ENCODE measurements around the gene HIP1.
"Not testable (repeated sequence)": the region's sequence is repeated elsewhere in the genome, so short reads cannot be mapped to it uniquely, and the experiment has no call there.

Gene HIP1

DNA sequence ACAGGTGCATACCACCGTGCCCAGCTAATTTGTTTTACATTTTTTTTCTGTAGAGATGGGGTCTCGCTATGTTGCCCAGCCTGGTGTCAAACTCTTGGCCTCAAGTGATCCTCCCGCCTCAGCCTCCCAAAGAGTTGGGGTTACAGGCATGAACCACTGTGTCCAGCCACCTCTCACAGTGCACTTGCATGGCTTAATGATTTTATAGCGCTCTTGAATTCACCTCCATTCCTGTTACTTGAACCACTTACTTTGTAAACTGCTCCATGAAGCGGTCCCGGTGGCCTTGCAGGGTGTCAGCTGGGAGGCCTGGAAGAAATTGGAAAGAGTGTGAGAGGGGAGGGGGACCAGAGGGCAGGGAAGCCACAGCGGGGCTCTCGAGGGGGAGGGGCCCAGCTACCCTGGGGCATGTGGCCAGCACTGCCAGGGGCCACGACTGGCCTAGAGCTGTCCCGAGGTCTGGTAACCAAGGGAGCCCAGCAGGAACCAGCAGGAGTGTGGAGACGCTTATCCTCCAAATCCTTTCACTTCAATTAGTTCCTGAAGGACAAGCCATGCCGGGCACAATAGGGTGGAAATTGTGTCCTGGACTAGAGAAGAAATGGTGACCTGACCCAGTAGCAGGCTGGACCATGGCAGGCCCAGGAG lies 170.7 kb downstream of the HIP1 start:
- no peak for DNase-seq

GRCh38 chr7:75565132-75565837 lies 173.5 kb downstream of the HIP1 start:
- peak; percentile 45 for DNase-seq

DNA sequence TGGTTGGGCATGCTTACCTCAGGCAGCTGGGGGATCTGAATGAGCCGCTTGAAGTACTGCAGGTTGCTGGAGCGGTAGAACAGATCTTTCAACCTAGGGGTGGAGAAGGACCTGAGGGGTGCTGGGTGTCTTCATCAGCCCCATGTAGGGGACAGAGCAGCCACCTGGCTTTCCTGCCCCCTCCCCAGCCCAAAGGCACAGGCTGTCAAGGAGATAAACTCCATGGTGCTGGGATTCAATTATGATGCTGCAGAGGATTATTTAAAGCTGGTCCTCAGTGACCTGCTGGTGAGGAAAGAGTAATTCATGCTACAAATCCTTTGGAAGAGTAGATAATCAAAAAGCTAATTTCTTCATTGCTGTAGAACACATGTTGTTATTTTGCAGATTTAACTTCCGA lies 175.6 kb downstream of the HIP1 start:
- no peak for DNase-seq

GRCh38 chr7:75559976-75560365 lies 178.8 kb downstream of the HIP1 start:
- no peak for DNase-seq

GRCh38 chr7:75559355-75559975 lies 179.3 kb downstream of the HIP1 start:
- DNase-seq = no peak

DNA sequence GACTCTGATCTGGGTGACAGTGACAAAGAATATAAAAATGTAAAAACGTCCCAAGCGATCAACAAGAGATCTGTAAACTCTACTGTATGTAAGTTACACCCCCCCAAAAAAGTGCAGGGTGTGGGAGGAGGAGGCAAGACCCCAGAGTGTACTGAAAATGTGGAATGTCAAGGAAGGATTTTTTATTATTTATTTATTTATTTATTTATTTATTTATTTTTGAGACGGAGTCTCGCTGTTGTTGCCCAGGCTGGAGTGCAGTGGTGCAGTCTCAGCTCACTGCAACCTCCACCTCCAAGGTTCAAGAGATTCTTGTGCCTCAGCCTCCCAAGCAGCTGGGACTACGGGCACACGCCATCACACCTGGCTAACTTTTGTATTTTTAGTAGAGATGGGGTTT lies 181.9 kb downstream of the HIP1 start:
- DNase-seq = not testable (repeated sequence)

DNA sequence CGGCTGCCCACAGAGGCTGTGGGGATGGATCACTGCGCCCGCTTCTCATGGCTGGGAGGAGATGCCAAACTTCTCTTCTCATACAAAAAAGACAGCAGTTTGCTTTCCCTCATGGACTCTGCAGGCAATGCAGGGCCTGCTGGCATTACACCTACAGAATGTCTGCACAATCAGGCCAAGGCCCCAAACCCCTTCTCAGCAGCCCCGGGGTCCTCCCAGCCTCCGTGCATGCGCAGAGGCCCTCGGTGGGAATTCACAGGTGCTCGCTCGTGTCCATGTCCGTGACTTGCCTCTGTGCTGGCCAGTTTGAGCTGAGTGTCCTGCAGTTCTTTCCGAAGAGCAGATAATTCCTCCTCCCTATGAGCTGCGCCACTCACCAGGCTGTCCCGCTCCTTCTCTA lies 183.0 kb downstream of the HIP1 start:
- DNase-seq = no peak

GRCh38 chr7:75546237-75547015 lies 192.3 kb downstream of the HIP1 start:
- no peak for DNase-seq

DNA sequence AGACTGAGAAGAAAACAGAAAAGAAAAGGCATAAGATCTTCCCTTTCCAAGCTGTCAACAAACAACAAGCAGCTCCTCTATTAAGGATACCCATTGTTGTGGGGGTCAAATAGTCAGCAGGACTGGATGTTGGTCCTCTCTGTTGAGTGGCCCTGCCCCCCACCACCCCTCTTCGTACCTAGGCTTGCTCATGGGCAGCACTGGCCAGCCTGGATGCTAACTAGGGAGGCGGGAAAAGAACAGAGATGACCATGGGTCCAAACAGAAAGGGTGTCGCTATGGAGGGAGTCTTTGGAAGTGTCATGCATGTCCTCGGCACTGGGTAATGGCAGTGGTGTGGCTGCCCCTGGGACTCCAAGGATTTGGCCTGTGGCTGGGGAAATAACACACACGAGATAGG lies 201.0 kb downstream of the HIP1 start:
- no peak for DNase-seq

- no peak for DNase-seq
These were observed 201.7 kb downstream of the HIP1 start for GRCh38 chr7:75536940-75537538.

GRCh38 chr7:75536491-75536890 lies 202.2 kb downstream of the HIP1 start:
- DNase-seq = no peak

DNA sequence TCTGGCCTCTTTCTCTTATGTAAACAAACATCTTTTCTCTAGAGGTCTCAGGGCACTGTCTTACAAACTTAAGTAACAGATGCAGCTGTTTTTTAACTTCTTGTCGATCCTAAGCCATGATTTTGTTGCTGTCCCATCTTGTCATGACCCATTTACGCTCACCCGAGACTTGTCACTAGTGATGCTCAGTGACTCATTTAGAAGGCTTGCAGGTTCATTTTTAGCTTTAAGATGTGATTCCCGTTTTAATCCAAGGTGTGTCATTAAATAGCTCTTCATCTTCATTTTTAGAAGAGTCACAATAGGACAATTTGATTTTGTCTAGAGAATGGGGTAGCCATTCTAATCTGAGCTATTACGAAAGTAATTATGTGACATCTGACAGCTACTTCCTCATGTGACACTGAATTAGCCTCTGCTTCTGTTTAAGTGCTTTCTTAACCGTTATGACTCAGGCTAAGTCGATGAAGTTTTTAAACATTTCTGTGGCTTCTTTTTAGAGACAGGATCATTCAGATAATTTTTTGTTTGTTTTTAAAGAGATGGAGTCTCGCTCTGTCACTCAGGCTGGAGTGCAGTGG lies 203.9 kb downstream of the HIP1 start:
- peak; percentile 17 for DNase-seq

GRCh38 chr7:75533926-75534325 lies 204.8 kb downstream of the HIP1 start:
- DNase-seq = no peak

DNA sequence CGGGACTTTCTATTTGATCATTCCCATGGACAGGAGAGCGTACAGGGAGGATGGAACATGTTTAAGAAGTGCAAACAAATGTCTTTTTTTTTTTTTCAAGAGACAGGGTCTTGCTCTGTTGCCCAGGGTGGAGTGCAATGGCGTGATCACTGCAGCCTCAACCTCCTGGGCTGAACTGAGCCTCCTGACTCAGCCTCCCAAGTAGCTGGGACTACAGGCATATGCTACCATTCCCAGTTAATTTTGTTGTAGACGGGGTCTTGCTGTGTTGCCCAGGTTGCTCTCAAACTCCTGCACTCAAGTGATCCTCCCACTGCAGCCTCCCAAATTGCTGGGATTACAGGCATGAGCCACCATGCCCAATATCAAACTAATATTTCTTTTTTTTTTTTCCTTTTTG lies 206.1 kb downstream of the HIP1 start:
- DNase-seq = no peak

- no peak for DNase-seq
These were observed 207.4 kb downstream of the HIP1 start for GRCh38 chr7:75531359-75531821.

DNA sequence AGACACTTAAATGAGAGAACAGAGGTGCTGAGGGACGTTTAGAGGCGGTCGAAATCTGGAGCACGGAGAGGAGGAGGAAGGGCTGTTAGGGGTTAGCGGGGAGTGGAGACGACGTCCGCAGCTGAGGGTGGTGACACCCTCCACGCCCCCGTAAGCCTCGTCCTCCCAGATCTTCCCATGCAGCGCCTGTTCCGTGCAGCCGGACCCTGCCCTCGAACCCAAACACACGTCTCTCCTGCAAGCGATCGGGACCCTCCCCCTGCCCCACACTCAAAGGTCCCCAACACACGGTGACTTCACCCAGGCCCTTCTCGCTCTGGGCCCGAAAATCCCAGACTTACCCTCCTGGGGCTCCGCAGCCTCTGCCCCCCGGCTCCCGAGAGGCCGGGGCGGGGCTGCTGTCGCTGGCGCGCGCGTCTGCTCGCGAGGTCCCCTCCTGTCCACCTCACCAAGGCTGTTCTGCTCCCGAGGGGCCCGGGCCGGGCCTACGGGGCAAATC lies 211.5 kb downstream of the HIP1 start:
- not testable (repeated sequence) for DNase-seq

GRCh38 chr7:75521727-75522126 lies 217.0 kb downstream of the HIP1 start:
- not testable (repeated sequence) for DNase-seq

GRCh38 chr7:75518842-75519241 lies 219.9 kb downstream of the HIP1 start:
- DNase-seq = not testable (repeated sequence)

DNA sequence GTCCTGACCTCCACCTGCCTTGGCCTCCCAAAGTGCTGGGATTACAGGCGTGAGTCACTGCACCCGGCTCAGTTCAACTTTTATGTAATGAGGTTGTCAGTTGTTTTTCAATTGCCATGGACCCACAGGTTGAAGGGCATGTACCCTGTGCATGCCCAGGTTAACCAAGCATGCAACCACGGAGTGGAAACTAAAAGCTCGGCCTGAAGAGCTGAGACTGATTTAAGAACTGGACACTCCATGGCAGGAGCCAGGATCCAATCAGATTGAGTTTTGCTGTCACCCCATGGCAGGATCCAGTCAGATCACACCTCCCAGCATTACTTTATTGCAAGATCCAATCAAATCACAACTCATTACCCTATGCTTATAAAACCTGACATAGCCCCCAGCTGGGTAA lies 229.7 kb downstream of the HIP1 start:
- not testable (repeated sequence) for DNase-seq

GRCh38 chr7:75492020-75492419 lies 246.7 kb downstream of the HIP1 start, which contains the start of gene SPDYE5:
Gene SPDYE5, plus strand, starts transcription at chr7:75492320. Its CDS starts 1,728 bp downstream, at chr7:75494048.
- DNase-seq = not testable (repeated sequence)

DNA sequence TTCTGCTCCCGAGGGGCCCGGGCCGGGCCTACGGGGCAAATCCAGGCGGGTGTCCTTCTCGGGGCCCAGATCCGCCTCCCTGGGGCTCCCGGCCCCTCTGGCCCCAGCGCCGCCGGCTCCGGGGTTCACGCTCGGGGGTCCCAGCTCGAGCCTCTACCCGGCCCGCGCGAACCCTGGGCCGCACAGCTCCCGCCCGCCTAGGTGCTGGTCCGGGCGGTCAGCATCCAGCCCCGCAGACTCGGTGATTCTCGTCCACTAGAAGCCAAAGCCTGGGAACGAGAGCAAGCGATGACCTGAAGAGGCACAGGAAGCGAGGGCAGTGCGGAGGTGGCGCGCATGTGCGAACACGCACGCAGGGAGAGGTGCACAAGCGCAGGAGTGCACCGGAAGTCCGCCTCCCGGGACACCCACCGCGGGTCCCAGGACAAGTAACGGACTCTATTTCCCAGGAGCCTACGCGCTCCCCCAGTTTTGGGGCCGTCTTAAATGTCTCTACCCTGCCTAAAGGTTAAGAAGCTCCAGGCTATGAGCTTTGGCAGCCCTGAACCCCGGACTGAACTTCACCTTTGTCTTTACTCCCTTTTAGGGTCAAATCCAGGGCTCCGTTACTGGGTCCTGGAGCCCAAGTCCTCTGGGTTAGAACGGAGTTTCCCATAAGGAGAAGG lies 252.6 kb downstream of the HIP1 start, which contains the start of gene POM121C:
POM121C (minus strand) TSS at position 321 of the 665 bp plus-strand sequence. CDS start 44,803 bp downstream, outside the sequence.
- DNase-seq = peak; percentile 42
